H1 (cell line): ENCODE data around the gene GTF2F2. TPM values are rescaled to one million over a fixed set of nuclear protein-coding genes. Genes with fewer than 3 reads are reported as not detected.

Source experiments
- CTCF ChIA-PET: fragments of 300-600 bp; sonication (Branson Sonifier 250); formaldehyde crosslinking; loops from one replicate; lab custom pipeline; 2021; ENCODE audit not compliant: partially characterized antibody; lab: Charles Lee
- POLR2A ChIA-PET: fragments of 300-600 bp; sonication (Branson Sonifier 250); formaldehyde crosslinking; loops from one replicate; lab custom pipeline; 2021; ENCODE audit warnings: inconsistent platforms; ENCODE audit not compliant: partially characterized antibody; lab: Charles Lee
- DNase-seq, 2 experiments: peaks; one replicate each; pipeline versions ENCODE4 v3.0.0 to v3.0.0-alpha.2; 2010 to 2022; ENCODE audit warnings: low spot score in 2 of 2, low read depth in 1 of 2, mixed read lengths in 1 of 2
- FAIRE-seq: peaks from 2 replicates; lab custom pipeline; 2011; peaks lifted over from hg19 to GRCh38; lab: Jason Lieb, UNC
- H2AFZ ChIP-seq: 2 replicates; pipeline ENCODE4 v1.8.1; 2012; ENCODE audit warnings: low read length, inconsistent platforms
- H2AK5ac ChIP-seq: 2 replicates; pipeline ENCODE4 v1.6.1; 2013; ENCODE audit warnings: low read depth, low read length
- H2BK120ac ChIP-seq: replicated peaks from 2 replicates; pipeline ENCODE3; 2013; ENCODE audit warnings: low read depth, low read length, inconsistent platforms
- H2BK12ac ChIP-seq: 2 replicates; pipeline ENCODE4 v1.6.1; 2013; ENCODE audit warnings: low read depth, low read length
- H2BK15ac ChIP-seq: 2 replicates; pipeline ENCODE4 v1.6.1; 2013; ENCODE audit warnings: low read length
- H2BK20ac ChIP-seq: 2 replicates; pipeline ENCODE4 v1.6.1; 2013; ENCODE audit warnings: low read length
- H2BK5ac ChIP-seq: 2 replicates; pipeline ENCODE4 v1.6.1; 2013; ENCODE audit warnings: low read depth, low read length
- H3K14ac ChIP-seq: 2 replicates; pipeline ENCODE4 v1.6.1; 2013; ENCODE audit warnings: inconsistent platforms; ENCODE audit not compliant: insufficient read length
- H3K18ac ChIP-seq: 2 replicates; pipeline ENCODE4 v1.6.1; 2013; ENCODE audit warnings: low read length; ENCODE audit errors: extremely low read depth
- H3K23ac ChIP-seq: 2 replicates; pipeline ENCODE4 v1.6.1; 2013; ENCODE audit warnings: inconsistent platforms; ENCODE audit not compliant: insufficient read length
- H3K23me2 ChIP-seq: 2 replicates; pipeline ENCODE4 v1.6.1; 2013; ENCODE audit warnings: low read depth, low read length
- H3K27ac ChIP-seq: 2 replicates; pipeline ENCODE4 v1.6.1; 2011; ENCODE audit warnings: low read depth, low read length, inconsistent platforms
- H3K27me3 ChIP-seq, 4 experiments: replicated peaks in 1 of 4; 1 replicate in 1 of 4; 2 replicates in 3 of 4; pipeline versions ENCODE4 v1.6.1 to v1.8.1; 2011 to 2013; ENCODE audit warnings: low read length in 3 of 4, mild to moderate bottlenecking in 3 of 4, inconsistent platforms in 2 of 4, mixed read lengths in 2 of 4, moderate library complexity in 1 of 4; ENCODE audit not compliant: control insufficient read depth in 3 of 4, insufficient read depth in 3 of 4; ENCODE audit errors: extremely low read depth in 1 of 4
- H3K36me3 ChIP-seq, 4 experiments: 2 replicates each; pipeline versions ENCODE4 v1.6.1 to v1.8.1; 2011 to 2013; ENCODE audit warnings: mild to moderate bottlenecking in 4 of 4, low read length in 3 of 4, moderate library complexity in 2 of 4, control low read depth in 1 of 4, inconsistent platforms in 1 of 4; ENCODE audit not compliant: insufficient read depth in 4 of 4, control insufficient read depth in 2 of 4
- H3K4ac ChIP-seq: replicated peaks from 2 replicates; pipeline ENCODE3; 2013; ENCODE audit warnings: low read length, low read depth, mixed read lengths, inconsistent platforms; ENCODE audit not compliant: insufficient read length
- H3K4me1 ChIP-seq, 4 experiments: replicated peaks in 1 of 4; 1 replicate in 1 of 4; 2 replicates in 3 of 4; pipeline versions ENCODE4 v1.6.1 to v1.8.1; 2011 to 2013; ENCODE audit warnings: low read length in 3 of 4, inconsistent platforms in 2 of 4, mixed read lengths in 1 of 4; ENCODE audit not compliant: insufficient read depth in 4 of 4, control insufficient read depth in 3 of 4
- H3K4me2 ChIP-seq, 2 experiments: 2 replicates each; pipeline versions ENCODE4 v1.6.1 to v1.8.1; 2011 to 2013; ENCODE audit warnings: low read depth in 2 of 2, low read length in 2 of 2, control low read depth in 1 of 2, inconsistent platforms in 1 of 2, mild to moderate bottlenecking in 1 of 2; ENCODE audit not compliant: insufficient read depth in 1 of 2
- H3K4me3 ChIP-seq, 4 experiments: fragments of 200-600, 300-600 bp in 1 of 4; sonication (generic), shearing (Covaris generic), sonication (Bioruptor Twin) in 1 of 4; 2 replicates each; pipeline versions ENCODE4 v1.5.1 to v1.8.1; 2011 to 2016; ENCODE audit warnings: low read length in 4 of 4, low read depth in 3 of 4, control low read depth in 2 of 4, inconsistent platforms in 2 of 4, mild to moderate bottlenecking in 2 of 4, mixed read lengths in 1 of 4, moderate library complexity in 1 of 4; ENCODE audit not compliant: insufficient read depth in 2 of 4; ENCODE audit errors: extremely low read depth in 1 of 4
- H3K56ac ChIP-seq: replicated peaks from 2 replicates; pipeline ENCODE3; 2013; ENCODE audit warnings: low read depth, mild to moderate bottlenecking, mixed read lengths, low read length, inconsistent platforms; ENCODE audit not compliant: insufficient read length
- H3K79me1 ChIP-seq: 2 replicates; pipeline ENCODE4 v1.6.1; 2013; ENCODE audit warnings: low read depth, low read length, control low read depth
- H3K79me2 ChIP-seq, 2 experiments: 2 replicates each; pipeline versions ENCODE4 v1.6.1 to v1.8.1; 2012 to 2013; ENCODE audit warnings: low read length in 2 of 2, mild to moderate bottlenecking in 2 of 2, inconsistent platforms in 1 of 2; ENCODE audit not compliant: insufficient read depth in 2 of 2, control insufficient read depth in 1 of 2
- H3K9ac ChIP-seq, 4 experiments: replicated peaks in 1 of 4; 1 replicate in 1 of 4; 2 replicates in 3 of 4; pipeline versions ENCODE4 v1.6.1 to v1.8.1; 2011 to 2013; ENCODE audit warnings: low read depth in 3 of 4, low read length in 3 of 4, control low read depth in 2 of 4, mild to moderate bottlenecking in 2 of 4, moderate library complexity in 2 of 4, inconsistent platforms in 1 of 4; ENCODE audit errors: extremely low read depth in 1 of 4
- H3K9me3 ChIP-seq, 2 experiments: 2 replicates each; pipeline versions ENCODE4 v1.6.1 to v1.8.1; 2012 to 2013; ENCODE audit warnings: mild to moderate bottlenecking in 2 of 2, moderate library complexity in 2 of 2, control low read depth in 1 of 2, inconsistent platforms in 1 of 2, low read depth in 1 of 2, low read length in 1 of 2, mixed read lengths in 1 of 2; ENCODE audit not compliant: insufficient read depth in 2 of 2
- H4K20me1 ChIP-seq, 2 experiments: replicated peaks in 1 of 2; 2 replicates each; pipeline versions ENCODE3 to v1.8.1; 2011 to 2013; ENCODE audit warnings: inconsistent platforms in 2 of 2, low read length in 2 of 2, mild to moderate bottlenecking in 1 of 2; ENCODE audit not compliant: insufficient read depth in 2 of 2, control insufficient read depth in 1 of 2
- H4K5ac ChIP-seq: 2 replicates; pipeline ENCODE4 v1.6.1; 2013; ENCODE audit warnings: low read length, low read depth, mixed read lengths, inconsistent platforms; ENCODE audit not compliant: insufficient read length
- H4K8ac ChIP-seq: 2 replicates; pipeline ENCODE4 v1.8.0; 2013; ENCODE audit warnings: mild to moderate bottlenecking, moderate library complexity, low read length, inconsistent platforms; ENCODE audit not compliant: insufficient read depth; ENCODE audit errors: extremely low read depth
- H4K91ac ChIP-seq: replicated peaks from 2 replicates; pipeline ENCODE3; 2013; ENCODE audit warnings: low read length, mixed read lengths, inconsistent platforms; ENCODE audit not compliant: insufficient read length
- JUN ChIP-seq: IDR thresholded peaks from 2 replicates; pipeline ENCODE4 v1.6.1; 2011; ENCODE audit warnings: low read depth, mild to moderate bottlenecking, improper control_type of control experiment, low read length
- WGBS, 2 experiments: shearing (Covaris generic) in 1 of 2; methylation state at CpG; one replicate each; pipeline versions ENCODE4 v1.1.6 to v1.1.7; 2013 to 2015; ENCODE audit warnings: low lambda C conversion rate in 2 of 2, mixed read lengths in 2 of 2, inconsistent platforms in 1 of 2, low coverage in 1 of 2, missing lambda C conversion rate in 1 of 2; ENCODE audit not compliant: insufficient replicate concordance in 2 of 2, insufficient coverage in 1 of 2, insufficient read length in 1 of 2; ENCODE audit errors: extremely low coverage in 1 of 2, missing lambda C conversion rate in 1 of 2; 5-methylcytosine and 5-hydroxymethylcytosine counted together
- polyA plus RNA-seq, 7 experiments: library from polyadenylated mRNA; depleted of rRNA in 3 of 7; stranded (reverse) in 5 of 7; unstranded in 2 of 7; fragments of >200 nt in 5 of 7; fragments of 200-250 nt in 2 of 7; gene quantifications; 1 replicate in 5 of 7; 2 replicates in 1 of 7; 4 replicates in 1 of 7; pipeline versions ENCODE4 v1.2.1 to v1.2.3, GENCODE V29; 2011 to 2013; ENCODE audit warnings: missing spikeins in 2 of 7, mixed read lengths in 2 of 7
- total RNA-seq: library from RNA; stranded (reverse); fragmentation: NEBNext Ultra II Directional; extraction: Animal tissue kit (Norgen Biotek cat#: 25700); gene quantifications from 2 replicates; pipeline ENCODE4 v1.2.1, GENCODE V29; 2021

GTF2F2 gene
- total and polyA plus RNA-seq, 2 of the 8 experiments (the other 6 are each of a cell fraction or from before 2014, with no cell fraction given): 10.8 to 31.1 TPM

- no peak overlapping the region for H2BK12ac ChIP-seq
- 71% methylated on average over 2 of the region's 2 CpGs; no CpG with 5 or more reads in 1 of the 2 experiments for WGBS, 2 experiments
- peaks cover 0 to 7% (median 6%) of the 10 kb centered on the region in 4 experiments; a peak in 4 of 8 replicates for H3K36me3 ChIP-seq
- ChIA-PET POLR2A (no interaction called here), CTCF (interaction anchor here (0.5 to 1.3 kb wide), 5 partner anchors 14 to 466 kb away, joined by 3 to 4 read pairs (median 3); no protein-coding TSS in a partner anchor)
- no peak overlapping the region for H3K4me3 ChIP-seq
- no peak for TF ChIP-seq JUN
- DNase-seq: no peak
- no peak overlapping the region for H3K4ac ChIP-seq
- no peak overlapping the region for H2AFZ ChIP-seq
- H3K79me2 ChIP-seq: 0 out of 4 replicates have a peak, but pooled peaks cover 0 to 2% of the 10 kb centered on the region in 2 experiments
- H3K4me2 ChIP-seq: no peak overlapping the region
- no peaks in the 10 kb centered on the region; the same call in 1 of the 2 replicates for H3K23me2 ChIP-seq
- no peak overlapping the region for H4K91ac ChIP-seq
- H2AK5ac ChIP-seq: no peak overlapping the region
- H3K9ac ChIP-seq: no peak overlapping the region
- H2BK20ac ChIP-seq: no peak overlapping the region
- H2BK120ac ChIP-seq: no peak overlapping the region
- no peaks in the 10 kb centered on the region; a peak in 1 of 7 replicates for H3K4me1 ChIP-seq
- no peaks in the 10 kb centered on the region for H3K79me1 ChIP-seq
- H4K20me1 ChIP-seq: peaks cover 0 to 3% of the 10 kb centered on the region in 2 experiments
- no peak overlapping the region for H3K27ac ChIP-seq
- H3K14ac ChIP-seq: no peak overlapping the region
- no peak overlapping the region for H4K8ac ChIP-seq
- FAIRE-seq: no peak
- H3K9me3 ChIP-seq: no peaks in the 10 kb centered on the region
- H3K56ac ChIP-seq: no peak overlapping the region
- H3K18ac ChIP-seq: no peak overlapping the region
- H2BK15ac ChIP-seq: no peak overlapping the region
- H3K27me3 ChIP-seq: no peaks in the 10 kb centered on the region
- H2BK5ac ChIP-seq: no peak overlapping the region
- no peak overlapping the region for H3K23ac ChIP-seq
- no peak overlapping the region for H4K5ac ChIP-seq
Observed at GRCh38 chr13:45208132-45208531, 87.8 kb downstream of the GTF2F2 start.
